HepG2 (cell line): Measurements from ENCODE around the gene GFER. TPM values are rescaled to one million over a fixed set of nuclear protein-coding genes. Genes with fewer than 3 reads are reported as not detected.
A peak's percentile ranks its signal among the peaks of the same experiment; 100 is the strongest.

Source experiments
- ARNT ChIP-seq: fragments of 450-650 bp; IDR thresholded peaks from 2 replicates; pipeline ENCODE4 v1.6.1; 2017
- ATAD3A ChIP-seq: sonication (generic); formaldehyde crosslinking; IDR thresholded peaks from 2 replicates; pipeline ENCODE4 v1.4.0; 2020; ENCODE audit warnings: missing genetic modification reagents
- ATF1 ChIP-seq: IDR thresholded peaks from 2 replicates; pipeline ENCODE4 v1.6.1; 2016; ENCODE audit warnings: mild to moderate bottlenecking, control low read depth
- CREB1 ChIP-seq, 2 experiments: fragments of 450-650 bp in 1 of 2; IDR thresholded peaks; 2 replicates each; pipeline ENCODE4 v1.6.1; 2016 to 2017; ENCODE audit warnings: control low read depth in 1 of 2, mild to moderate bottlenecking in 1 of 2, missing compliant biosample characterization in 1 of 2, missing genetic modification characterization in 1 of 2
- GATA4 ChIP-seq: sonication (generic); IDR thresholded peaks from 2 replicates; pipeline ENCODE4 v1.6.1; 2016; ENCODE audit warnings: antibody characterized with exemption, low read depth, borderline replicate concordance
- JUNB ChIP-seq: sonication (generic); formaldehyde crosslinking; IDR thresholded peaks from 2 replicates; pipeline ENCODE4 v1.8.0; 2022; ENCODE audit warnings: missing genetic modification reagents, mild to moderate bottlenecking, borderline replicate concordance
- KMT2A ChIP-seq: sonication (generic); formaldehyde crosslinking; IDR thresholded peaks from 2 replicates; pipeline ENCODE4 v1.4.0; 2020; ENCODE audit warnings: missing genetic modification reagents
- MXD4 ChIP-seq: IDR thresholded peaks from 2 replicates; pipeline ENCODE4 v1.6.1; 2016; ENCODE audit warnings: mild to moderate bottlenecking, missing biosample characterization, missing genetic modification reagents
- POLR2A ChIP-seq, 2 experiments: IDR thresholded peaks; 2 replicates each; pipeline ENCODE4 v1.6.1; 2011; ENCODE audit warnings: low read depth in 2 of 2, low read length in 2 of 2, mild to moderate bottlenecking in 1 of 2, moderate library complexity in 1 of 2; ENCODE audit not compliant: insufficient read depth in 1 of 2
- SRF ChIP-seq: IDR thresholded peaks from 2 replicates; pipeline ENCODE4 v1.6.1; 2011; ENCODE audit warnings: mild to moderate bottlenecking, low read depth, low read length, moderate library complexity
- ZNF274 ChIP-seq: sonication (generic); formaldehyde crosslinking; IDR thresholded peaks from 2 replicates; pipeline ENCODE4 v1.5.1; 2020; ENCODE audit warnings: mild to moderate bottlenecking, missing genetic modification reagents
- ZNF3 ChIP-seq: IDR thresholded peaks from 2 replicates; pipeline ENCODE4 v1.7.0; 2017; ENCODE audit warnings: inconsistent platforms
- ZNF331 ChIP-seq: sonication (generic); formaldehyde crosslinking; IDR thresholded peaks from 2 replicates; pipeline ENCODE4 v1.4.0; 2020; ENCODE audit warnings: missing genetic modification reagents
- ZNF468 ChIP-seq: sonication (generic); formaldehyde crosslinking; IDR thresholded peaks from 2 replicates; pipeline ENCODE4 v1.8.0; 2022; ENCODE audit warnings: mild to moderate bottlenecking, moderate library complexity, missing genetic modification reagents
- ZNF552 ChIP-seq: sonication (generic); formaldehyde crosslinking; IDR thresholded peaks from 2 replicates; pipeline ENCODE4 v1.9.0; 2022; ENCODE audit warnings: missing genetic modification reagents, mild to moderate bottlenecking, borderline replicate concordance
- ZNF570 ChIP-seq: sonication (generic); formaldehyde crosslinking; IDR thresholded peaks from 2 replicates; pipeline ENCODE4 v1.4.0; 2020; ENCODE audit warnings: mild to moderate bottlenecking, missing genetic modification reagents, borderline replicate concordance
- ZNF674 ChIP-seq: sonication (generic); formaldehyde crosslinking; IDR thresholded peaks from 2 replicates; pipeline ENCODE4 v1.5.0; 2020; ENCODE audit warnings: low read depth, mild to moderate bottlenecking, missing genetic modification reagents
- ZNF709 ChIP-seq: sonication (generic); formaldehyde crosslinking; IDR thresholded peaks from 2 replicates; pipeline ENCODE4 v1.5.0; 2020; ENCODE audit warnings: mild to moderate bottlenecking, missing genetic modification reagents
- polyA plus RNA-seq, 8 experiments: library from polyadenylated mRNA; depleted of rRNA in 3 of 8; stranded (reverse) in 7 of 8; unstranded in 1 of 8; fragments of >200 nt; fragmentation: Illumina TruSeq in 4 of 8; extraction: Trizol in 4 of 8; gene quantifications; 2 replicates each; pipeline versions ENCODE4 v1.2.1 to v1.2.3, GENCODE V29; 2011 to 2016; ENCODE audit warnings: low read depth in 4 of 8, missing spikeins in 1 of 8, mixed read lengths in 1 of 8; ENCODE audit not compliant: insufficient read depth in 1 of 8
- total RNA-seq, 5 experiments: library from RNA; depleted of rRNA; stranded (reverse); fragments of >200 nt; fragmentation: Illumina TruSeq; extraction: Trizol; gene quantifications; 2 replicates each; pipeline ENCODE4 v1.2.3, GENCODE V29; 2016; ENCODE audit warnings: low read depth in 1 of 5
- TF ChIP-seq, protein P1 (sequence below): sonication (generic); formaldehyde crosslinking; IDR thresholded peaks from 2 replicates; pipeline ENCODE4 v1.5.0; 2020; ENCODE audit warnings: mild to moderate bottlenecking, missing genetic modification reagents
- TF ChIP-seq, protein P2 (sequence below): sonication (generic); formaldehyde crosslinking; IDR thresholded peaks from 2 replicates; pipeline ENCODE4 v1.5.0; 2020; ENCODE audit warnings: mild to moderate bottlenecking, missing genetic modification reagents, moderate library complexity
- TF ChIP-seq, protein P3 (sequence below): IDR thresholded peaks from 2 replicates; pipeline ENCODE4 v1.6.1; 2018; ENCODE audit warnings: missing genetic modification reagents, mild to moderate bottlenecking, missing compliant biosample characterization
- TF ChIP-seq, protein P4 (sequence below): sonication (generic); formaldehyde crosslinking; IDR thresholded peaks from 2 replicates; pipeline ENCODE4 v1.4.0; 2020; ENCODE audit warnings: low read depth, mild to moderate bottlenecking, missing genetic modification reagents
- TF ChIP-seq, protein P5 (sequence below): sonication (generic); formaldehyde crosslinking; IDR thresholded peaks from 2 replicates; pipeline ENCODE4 v1.4.0; 2020; ENCODE audit warnings: mild to moderate bottlenecking, missing genetic modification reagents

Gene GFER
- total and polyA plus RNA-seq, 2 of the 13 experiments (the other 11 are each of a cell fraction or from before 2014, with no cell fraction given) = 28.6 to 71.7 TPM

DNA sequence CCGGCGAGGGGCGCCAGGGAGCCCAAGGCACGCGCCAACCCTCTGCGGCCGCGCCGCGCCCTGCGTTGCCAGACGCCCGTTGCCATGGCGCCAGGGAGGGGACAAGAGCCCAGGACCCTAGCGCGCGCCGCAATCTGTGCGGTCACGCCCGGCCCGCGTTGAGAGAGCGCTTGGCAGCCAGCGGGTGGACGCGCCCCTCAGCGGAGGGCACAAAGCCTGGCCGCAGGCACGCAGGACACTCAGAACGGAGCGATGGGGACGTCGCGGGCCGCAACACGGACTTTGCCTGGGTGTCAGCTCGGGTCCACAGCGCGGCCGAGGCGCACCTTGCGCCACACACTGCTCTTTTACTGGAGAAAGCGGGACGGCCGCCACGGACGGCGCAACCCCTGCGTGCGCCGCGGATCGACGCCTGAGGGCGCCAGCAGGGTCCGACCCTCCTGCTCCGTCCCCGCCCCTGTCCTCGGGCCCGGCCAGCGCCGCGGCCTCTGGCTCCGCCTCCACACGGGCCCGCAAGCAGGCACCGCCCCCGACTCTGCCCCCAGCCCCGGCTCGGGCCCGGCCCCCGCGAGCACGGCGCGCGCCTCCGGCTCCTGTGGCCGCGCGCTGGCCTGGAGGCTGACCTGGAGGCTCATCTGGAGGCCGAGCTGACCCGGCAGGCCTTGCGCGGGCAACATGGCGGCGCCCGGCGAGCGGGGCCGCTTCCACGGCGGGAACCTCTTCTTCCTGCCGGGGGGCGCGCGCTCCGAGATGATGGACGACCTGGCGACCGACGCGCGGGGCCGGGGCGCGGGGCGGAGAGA is at the start of gene GFER (continued):
- TF ChIP-seq, protein P1, sequence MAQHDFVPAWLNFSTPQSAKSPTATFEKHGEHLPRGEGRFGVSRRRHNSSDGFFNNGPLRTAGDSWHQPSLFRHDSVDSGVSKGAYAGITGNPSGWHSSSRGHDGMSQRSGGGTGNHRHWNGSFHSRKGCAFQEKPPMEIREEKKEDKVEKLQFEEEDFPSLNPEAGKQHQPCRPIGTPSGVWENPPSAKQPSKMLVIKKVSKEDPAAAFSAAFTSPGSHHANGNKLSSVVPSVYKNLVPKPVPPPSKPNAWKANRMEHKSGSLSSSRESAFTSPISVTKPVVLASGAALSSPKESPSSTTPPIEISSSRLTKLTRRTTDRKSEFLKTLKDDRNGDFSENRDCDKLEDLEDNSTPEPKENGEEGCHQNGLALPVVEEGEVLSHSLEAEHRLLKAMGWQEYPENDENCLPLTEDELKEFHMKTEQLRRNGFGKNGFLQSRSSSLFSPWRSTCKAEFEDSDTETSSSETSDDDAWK (CRISPR knock-in tag) = no peak
- TF ChIP-seq, protein P2, sequence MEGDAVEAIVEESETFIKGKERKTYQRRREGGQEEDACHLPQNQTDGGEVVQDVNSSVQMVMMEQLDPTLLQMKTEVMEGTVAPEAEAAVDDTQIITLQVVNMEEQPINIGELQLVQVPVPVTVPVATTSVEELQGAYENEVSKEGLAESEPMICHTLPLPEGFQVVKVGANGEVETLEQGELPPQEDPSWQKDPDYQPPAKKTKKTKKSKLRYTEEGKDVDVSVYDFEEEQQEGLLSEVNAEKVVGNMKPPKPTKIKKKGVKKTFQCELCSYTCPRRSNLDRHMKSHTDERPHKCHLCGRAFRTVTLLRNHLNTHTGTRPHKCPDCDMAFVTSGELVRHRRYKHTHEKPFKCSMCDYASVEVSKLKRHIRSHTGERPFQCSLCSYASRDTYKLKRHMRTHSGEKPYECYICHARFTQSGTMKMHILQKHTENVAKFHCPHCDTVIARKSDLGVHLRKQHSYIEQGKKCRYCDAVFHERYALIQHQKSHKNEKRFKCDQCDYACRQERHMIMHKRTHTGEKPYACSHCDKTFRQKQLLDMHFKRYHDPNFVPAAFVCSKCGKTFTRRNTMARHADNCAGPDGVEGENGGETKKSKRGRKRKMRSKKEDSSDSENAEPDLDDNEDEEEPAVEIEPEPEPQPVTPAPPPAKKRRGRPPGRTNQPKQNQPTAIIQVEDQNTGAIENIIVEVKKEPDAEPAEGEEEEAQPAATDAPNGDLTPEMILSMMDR (CRISPR knock-in tag) = peak; percentile 72
- TF ChIP-seq ZNF570 (CRISPR knock-in tag) = no peak
- TF ChIP-seq JUNB (CRISPR knock-in tag) = no peak
- no peak for TF ChIP-seq GATA4
- TF ChIP-seq ZNF468 (CRISPR knock-in tag) = 0 out of 2 replicates have a peak, but pooled peaks have one; percentile 14
- TF ChIP-seq ZNF3 (CRISPR knock-in tag) = 0 out of 2 replicates have a peak, but pooled peaks have one; percentile 12
- no peak for TF ChIP-seq ARNT
- TF ChIP-seq SRF = no peak
- peak; percentile 54; the same call in 1 of the 2 replicates for TF ChIP-seq ZNF552 (CRISPR knock-in tag)
- TF ChIP-seq ATAD3A = no peak
- TF ChIP-seq KMT2A = peak; percentile 5; the same call in 1 of the 2 replicates
- TF ChIP-seq ZNF709 (CRISPR knock-in tag) = no peak
- TF ChIP-seq ZNF274 = no peak; the same call in 1 of the 2 replicates
- TF ChIP-seq ZNF674 (CRISPR knock-in tag) = no peak
- TF ChIP-seq POLR2A (IDR thresholded peaks at IDR 0.05; ENCODE audit: insufficient read depth in 1 of 2, low read depth in 2 of 2, low read length in 2 of 2) = peak; percentile 58 to 63
- TF ChIP-seq, protein P3, sequence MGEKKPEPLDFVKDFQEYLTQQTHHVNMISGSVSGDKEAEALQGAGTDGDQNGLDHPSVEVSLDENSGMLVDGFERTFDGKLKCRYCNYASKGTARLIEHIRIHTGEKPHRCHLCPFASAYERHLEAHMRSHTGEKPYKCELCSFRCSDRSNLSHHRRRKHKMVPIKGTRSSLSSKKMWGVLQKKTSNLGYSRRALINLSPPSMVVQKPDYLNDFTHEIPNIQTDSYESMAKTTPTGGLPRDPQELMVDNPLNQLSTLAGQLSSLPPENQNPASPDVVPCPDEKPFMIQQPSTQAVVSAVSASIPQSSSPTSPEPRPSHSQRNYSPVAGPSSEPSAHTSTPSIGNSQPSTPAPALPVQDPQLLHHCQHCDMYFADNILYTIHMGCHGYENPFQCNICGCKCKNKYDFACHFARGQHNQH (CRISPR knock-in tag) = peak; percentile 44; the same call in 1 of the 2 replicates
- peak; percentile 43; the same call in 1 of the 2 replicates for TF ChIP-seq ZNF331 (CRISPR knock-in tag)
- TF ChIP-seq, protein P4, sequence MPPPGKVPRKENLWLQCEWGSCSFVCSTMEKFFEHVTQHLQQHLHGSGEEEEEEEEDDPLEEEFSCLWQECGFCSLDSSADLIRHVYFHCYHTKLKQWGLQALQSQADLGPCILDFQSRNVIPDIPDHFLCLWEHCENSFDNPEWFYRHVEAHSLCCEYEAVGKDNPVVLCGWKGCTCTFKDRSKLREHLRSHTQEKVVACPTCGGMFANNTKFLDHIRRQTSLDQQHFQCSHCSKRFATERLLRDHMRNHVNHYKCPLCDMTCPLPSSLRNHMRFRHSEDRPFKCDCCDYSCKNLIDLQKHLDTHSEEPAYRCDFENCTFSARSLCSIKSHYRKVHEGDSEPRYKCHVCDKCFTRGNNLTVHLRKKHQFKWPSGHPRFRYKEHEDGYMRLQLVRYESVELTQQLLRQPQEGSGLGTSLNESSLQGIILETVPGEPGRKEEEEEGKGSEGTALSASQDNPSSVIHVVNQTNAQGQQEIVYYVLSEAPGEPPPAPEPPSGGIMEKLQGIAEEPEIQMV (CRISPR knock-in tag) = 0 out of 2 replicates have a peak, but pooled peaks have one; percentile 9
- TF ChIP-seq MXD4 (CRISPR knock-in tag) = peak; percentile 50; the same call in 1 of the 2 replicates
- TF ChIP-seq, protein P5, sequence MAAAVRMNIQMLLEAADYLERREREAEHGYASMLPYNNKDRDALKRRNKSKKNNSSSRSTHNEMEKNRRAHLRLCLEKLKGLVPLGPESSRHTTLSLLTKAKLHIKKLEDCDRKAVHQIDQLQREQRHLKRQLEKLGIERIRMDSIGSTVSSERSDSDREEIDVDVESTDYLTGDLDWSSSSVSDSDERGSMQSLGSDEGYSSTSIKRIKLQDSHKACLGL = peak; percentile 83; the same call in 1 of the 2 replicates
- no peak for TF ChIP-seq CREB1 (IDR thresholded peaks at IDR 0.05)
- TF ChIP-seq CREB1 (CRISPR knock-in tag; IDR thresholded peaks at IDR 0.05) = no peak
- TF ChIP-seq ATF1 (CRISPR knock-in tag) = no peak
